GM21825 (cell line): ENCODE results near the gene TNFRSF13B.
A peak's percentile ranks its signal among the peaks of the same experiment; 100 is the strongest.
"Not testable (repeated sequence)": the region's sequence is repeated elsewhere in the genome, so short reads cannot be mapped to it uniquely, and the experiment has no call there.

Experiments
- ATAC-seq: cut with Tn5 transposase; IDR thresholded peaks from one replicate; pipeline ENCODE4 v1.9.1; 2021; ENCODE audit warnings: mild to moderate bottlenecking, moderate library complexity; ENCODE audit not compliant: unreplicated experiment

TNFRSF13B gene

GRCh38 chr17:16927641-16928321 lies 44.1 kb downstream of the TNFRSF13B start:
- no peak for ATAC-seq

DNA sequence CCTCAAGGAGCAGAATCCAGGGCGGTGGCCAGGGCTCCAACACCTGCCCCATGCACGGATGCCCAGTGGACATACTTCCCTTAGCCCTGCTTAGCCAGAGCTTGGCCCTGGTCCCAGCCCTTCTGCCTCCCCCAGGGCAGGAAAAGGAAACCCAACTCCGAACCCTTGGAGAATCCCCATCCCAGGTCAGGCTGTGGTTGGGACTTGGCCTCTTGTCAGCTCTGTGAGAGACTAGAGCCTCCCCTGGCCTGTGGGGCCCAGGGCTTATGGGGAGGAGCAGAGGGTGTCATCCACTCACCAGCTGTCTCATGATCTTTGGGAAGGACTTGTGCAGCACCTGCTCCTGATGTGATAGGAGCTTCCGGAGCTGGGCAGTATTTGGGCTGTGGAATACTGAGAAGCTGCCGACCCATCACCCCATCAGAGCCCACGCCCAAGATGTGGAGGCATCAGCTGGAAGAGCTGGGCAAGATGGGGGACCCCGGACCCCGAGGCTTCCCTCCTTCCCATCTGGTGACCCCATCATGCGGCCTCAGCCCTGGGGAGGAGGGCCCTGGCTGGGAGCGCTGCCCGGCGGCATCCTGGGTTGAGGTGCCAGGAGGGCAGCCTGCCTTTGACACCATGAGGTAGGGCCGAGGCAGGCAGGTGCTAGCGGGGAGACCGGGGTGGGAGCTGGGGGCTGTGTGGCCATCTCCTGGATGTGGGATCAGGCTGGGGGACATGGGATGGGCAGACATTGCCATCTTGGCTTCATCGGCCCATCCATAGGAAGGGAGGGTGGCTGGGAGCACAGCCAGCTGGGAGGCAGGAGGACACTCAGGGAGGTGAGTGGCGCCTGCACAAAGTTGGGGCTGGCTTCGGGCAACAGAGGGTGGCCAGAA lies 45.1 kb downstream of the TNFRSF13B start:
- ATAC-seq, result no peak

GRCh38 chr17:16926061-16926511 lies 45.8 kb downstream of the TNFRSF13B start:
- no peak for ATAC-seq

DNA sequence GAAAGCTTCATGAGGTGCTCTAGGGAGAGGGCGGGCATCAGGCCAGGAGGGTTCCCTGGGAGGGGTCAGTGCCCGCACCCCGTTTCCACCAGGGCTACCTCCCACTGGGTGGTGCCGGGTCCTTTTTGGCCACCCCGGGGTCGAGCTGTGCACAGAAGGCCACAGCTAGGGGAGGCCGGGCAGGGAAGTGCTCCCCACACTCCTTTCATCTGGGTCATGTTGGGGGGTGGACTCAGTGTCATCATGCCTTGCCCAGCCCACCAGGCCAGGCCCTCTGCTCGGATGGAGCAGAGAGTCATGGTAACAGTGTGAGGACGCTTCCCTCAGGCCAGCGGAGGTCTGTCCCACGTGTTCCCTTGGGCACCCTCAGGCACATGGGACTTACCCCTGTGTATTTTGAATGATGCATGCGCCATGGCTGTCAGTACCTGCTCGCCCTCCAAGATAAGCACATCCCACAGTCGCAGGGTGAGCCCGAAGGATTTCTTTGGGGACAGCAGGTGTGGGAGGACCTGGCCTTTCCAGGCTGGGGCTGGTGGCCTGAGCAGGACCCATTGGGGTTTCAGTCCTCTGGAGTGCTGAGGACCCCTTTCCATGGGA lies 46.4 kb downstream of the TNFRSF13B start:
- no peak for ATAC-seq

DNA sequence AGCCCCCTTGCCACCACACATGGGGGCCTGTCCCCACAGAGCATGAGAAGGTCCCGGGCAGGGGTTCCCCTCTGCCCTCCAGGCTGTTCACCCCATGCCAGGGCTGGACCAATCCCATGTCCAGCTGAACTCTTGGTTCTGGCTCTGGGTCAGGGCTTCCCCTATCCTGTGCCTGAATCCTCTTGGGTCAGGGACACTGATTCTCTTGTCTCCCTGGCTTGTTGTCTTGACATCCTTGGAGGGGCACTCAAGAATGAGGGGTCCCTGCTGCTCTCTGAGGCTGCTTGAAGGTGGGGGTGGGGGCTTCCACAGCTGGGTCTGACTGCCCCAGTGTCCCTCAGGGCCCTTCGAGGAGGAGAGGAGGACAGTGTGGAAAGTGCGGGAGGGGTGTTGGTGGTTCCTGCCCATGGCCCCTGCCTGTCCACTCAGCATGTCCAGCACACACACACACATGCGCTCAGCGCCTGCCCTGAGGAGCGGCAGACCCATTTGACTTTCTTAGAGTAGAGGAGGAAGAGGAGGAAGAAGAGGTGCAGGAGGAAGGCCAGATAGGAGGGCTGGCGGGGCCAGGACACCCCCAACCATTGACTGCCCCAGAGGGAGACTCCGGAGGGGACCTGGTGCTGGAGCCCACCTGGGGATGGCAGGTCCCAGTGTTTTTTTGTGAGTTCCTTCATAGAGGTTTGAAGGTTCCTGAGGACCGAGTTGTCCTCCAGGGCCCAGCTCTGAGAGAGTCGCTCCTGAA lies 47.0 kb downstream of the TNFRSF13B start:
- ATAC-seq, result no peak

DNA sequence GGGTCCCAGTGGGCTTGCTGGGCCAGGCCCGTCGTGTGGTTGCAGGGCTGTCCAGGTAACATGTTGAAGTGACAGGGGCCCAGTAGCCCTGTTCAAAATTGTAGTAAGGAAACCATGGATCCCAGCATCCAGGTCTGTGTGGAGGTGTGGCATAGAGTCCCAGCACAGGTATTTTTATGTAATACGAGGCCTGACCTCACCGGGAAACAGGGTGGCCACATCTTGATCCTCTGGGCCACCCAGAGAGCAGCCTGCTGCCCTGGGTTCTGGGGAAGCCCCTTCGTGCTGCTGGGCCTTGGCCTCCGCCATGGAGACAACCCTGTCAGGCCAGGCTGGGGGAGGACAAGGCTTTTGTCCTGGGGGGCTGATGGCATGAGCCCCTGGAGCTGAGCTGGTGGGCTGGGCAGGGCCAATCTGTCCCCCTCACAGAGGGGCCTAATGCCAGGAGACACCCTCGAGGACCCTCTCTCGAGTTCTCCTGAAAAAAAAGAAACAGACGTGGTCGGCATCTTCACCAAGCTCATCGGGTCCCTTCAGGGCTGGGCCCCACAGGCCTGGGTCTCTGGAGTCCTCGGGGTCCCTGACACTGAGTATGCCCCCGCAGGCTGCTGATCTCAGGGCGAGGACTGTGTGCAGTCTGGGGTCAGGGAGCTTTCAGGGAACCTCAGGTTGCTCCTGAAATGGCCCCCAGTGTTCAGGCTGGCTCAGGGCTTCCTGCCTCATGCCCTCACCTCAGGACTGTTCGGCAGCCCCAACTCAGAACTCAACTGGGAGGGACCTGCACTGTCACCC lies 47.8 kb downstream of the TNFRSF13B start:
- ATAC-seq, result no peak

DNA sequence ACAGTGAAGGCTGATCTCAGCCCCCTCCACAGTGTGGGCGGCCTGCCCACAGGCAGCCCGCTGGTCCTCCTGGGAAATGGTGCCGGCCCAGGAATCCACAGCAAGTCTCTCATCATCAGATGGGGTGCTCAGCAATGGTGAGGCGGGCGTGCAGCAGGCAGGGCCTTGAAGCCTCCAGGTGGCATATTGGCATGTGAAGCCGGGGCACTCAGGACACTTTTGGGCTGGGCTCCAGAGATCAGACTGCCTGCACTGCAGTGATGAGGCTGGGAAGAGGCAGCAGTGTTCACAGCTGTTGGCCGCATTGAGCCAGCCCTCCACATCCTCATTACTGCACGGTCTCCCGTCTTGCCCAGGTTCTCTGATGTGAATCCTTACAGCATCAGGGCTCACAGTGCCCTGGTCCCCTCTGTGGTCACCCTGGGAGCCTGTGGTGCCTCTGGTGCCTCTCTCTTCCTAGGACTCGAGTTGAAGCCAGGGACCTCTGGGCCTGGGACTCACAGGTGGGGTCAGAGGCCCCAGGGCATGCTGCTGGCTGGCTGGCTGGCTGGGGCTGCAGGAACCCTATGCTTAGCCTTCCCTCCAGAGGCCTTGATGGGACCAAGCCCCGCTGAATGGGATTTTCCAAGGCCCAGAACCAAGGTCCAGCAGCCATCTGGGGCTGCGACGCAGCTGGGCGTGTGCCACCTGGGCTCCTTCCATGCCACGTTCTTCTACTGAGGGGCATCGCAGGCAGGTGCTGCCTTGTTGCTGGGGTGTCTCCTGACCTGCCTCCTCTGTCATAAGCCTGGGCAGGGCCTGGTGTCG lies 48.6 kb downstream of the TNFRSF13B start:
- no peak for ATAC-seq

DNA sequence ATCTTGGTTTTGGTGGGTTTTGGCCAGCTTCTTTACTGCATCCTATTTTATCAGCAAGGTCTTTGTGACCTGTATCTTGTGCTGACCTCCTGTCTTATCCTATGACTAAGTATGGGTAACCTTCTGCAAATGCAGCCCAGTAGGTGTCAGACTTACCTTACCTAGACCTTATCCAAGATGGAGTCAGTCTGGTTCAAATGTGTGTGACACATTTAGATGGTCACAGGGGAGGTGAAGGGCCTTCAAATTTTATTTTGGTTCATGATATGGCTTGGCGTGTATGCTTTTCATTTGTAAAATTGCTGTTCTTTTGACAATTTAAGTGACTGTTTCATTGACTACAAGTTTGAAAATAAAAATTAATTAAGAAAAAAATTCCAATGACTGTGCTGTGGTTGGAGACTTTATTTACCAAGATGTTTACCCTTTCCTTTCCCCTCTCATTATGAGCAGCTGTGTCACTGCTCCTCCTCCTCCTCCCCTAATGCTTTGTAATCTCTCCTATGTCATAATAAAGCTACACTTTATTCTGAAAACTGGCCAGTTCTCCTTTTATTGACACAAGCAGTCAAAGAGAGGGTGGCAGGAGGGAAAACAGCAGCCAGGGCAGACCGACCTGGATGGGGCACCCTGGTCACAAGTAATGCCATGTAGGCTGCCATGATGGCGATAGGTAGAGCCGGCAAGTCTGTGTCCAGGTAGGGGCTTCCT lies 49.4 kb downstream of the TNFRSF13B start:
- ATAC-seq, result no peak

- ATAC-seq, result not testable (repeated sequence)
These were observed 50.5 kb downstream of the TNFRSF13B start for GRCh38 chr17:16921451-16921850.

- ATAC-seq, result no peak
These were observed 51.3 kb downstream of the TNFRSF13B start for GRCh38 chr17:16920628-16921020.

DNA sequence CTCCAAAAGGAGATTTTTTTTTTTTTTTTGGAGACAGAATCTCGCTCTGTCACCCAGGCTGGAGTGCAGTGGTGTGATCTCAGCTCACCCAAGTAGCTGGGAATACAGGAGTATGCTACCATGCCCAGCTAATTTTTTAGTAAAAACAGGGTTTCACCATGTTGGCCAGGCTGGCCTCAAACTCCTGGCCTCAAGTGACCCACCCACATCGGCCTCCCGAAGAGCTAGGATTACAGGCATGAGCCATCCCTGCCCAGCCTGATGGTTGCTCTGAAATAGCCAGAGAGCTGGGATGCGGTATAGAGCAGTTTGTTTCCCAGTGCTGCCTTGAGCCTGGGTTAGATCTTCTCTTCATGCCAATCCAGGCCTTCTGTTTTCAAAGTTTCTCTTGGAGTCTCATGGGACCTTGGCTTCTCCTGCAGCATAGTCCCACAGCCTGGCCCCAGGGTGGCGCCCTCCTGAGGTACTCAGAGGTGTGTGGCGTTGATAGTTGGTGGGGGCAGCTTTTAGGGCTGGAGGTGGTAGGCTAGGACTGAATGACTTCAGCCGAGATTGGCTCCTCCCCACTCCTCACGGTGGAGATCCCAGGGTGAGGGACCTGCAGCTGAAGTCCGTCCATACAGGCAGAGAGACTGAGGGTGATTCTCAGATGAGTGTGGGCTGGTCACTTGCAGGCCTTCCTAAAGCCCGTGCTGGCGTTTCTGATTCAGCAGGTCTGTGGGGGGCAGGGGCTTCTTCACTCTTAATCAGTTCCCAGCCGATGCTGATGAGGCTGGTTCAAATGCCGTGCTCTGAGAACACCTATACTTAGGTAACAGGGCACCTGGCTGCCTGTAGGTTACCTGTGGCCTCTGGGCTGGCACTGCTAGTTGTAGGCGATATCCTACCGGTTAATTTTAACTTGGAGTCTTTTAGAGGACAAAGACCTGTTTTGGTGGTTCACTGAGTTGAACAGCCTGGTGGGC lies 52.0 kb downstream of the TNFRSF13B start:
- ATAC-seq, result no peak

DNA sequence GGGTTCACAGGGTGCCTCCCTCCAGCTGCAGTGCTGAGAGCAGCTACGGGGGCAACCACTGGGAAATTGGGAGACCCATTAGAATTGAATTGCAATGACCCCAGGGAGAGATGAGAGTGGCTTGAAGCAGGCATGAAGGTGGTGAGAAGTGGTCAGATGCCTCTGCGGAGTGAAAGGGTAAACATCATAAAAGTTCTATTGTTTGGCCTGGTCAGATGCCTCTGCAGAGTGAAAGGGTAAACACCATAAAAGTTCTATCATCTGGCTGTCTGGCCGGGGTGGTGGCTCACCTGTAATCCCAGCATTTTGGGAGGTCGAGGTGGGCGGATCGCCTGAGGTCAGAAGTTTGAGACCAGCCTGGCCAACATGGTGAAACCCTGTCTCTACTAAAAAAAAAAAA lies 53.5 kb downstream of the TNFRSF13B start:
- ATAC-seq, result no peak

DNA sequence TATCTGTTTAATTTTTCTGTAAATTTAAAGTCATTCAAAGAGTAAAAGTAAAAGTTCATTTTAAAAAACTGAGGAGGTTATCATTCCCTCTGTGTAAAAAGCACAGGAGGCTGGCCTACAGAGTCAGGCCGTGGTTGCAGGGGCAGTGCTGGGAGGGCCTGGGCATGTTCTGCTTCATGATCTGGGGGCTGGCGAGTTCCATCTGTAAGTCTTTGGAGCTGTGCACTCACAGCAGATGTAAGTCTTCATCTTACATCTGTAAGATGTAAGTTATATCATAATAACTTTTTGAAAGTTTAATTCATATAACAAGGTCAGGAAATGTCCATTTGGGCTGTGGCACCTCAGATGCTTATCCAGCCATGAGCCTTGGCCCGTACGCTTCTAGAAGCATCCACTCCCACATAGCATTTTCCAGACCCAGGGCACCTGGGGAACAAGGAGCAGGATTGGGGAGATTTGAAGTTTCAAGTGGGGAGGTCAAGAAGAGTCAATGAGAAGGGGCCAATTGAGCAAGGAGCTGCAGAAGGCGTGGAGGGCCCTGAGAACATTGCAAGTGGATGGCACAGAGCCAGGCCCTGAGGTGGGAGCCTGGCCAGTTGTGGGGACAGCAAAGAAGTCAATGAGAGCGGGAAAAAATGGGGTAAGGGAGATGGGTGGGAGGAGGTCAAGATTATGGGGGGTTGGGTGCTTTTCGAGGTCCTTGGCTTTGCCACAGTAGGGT lies 54.1 kb downstream of the TNFRSF13B start:
- no peak for ATAC-seq

GRCh38 chr17:16916557-16916920 lies 55.4 kb downstream of the TNFRSF13B start:
- no peak for ATAC-seq

- ATAC-seq, result peak; percentile 60
These were observed 56.0 kb downstream of the TNFRSF13B start for GRCh38 chr17:16915752-16916556.

- ATAC-seq, result no peak
These were observed 58.5 kb downstream of the TNFRSF13B start for GRCh38 chr17:16913463-16913862.
